Mammary epithelial cell (primary cell): ENCODE results near the gene FOXK1.

Experiments
- EZH2 ChIP-seq: IDR thresholded peaks from 2 replicates; pipeline ENCODE4 v1.6.1; 2012; ENCODE audit warnings: low read length, inconsistent platforms, borderline replicate concordance
- TF ChIP-seq, protein P1 (sequence below), 2 donors: IDR thresholded peaks in 1 of 2; conservative IDR thresholded peaks in 1 of 2; 2 replicates each; pipeline ENCODE4 v1.5.1; 2011 to 2012; ENCODE audit warnings: inconsistent platforms in 2 of 2, low read length in 2 of 2, mild to moderate bottlenecking in 2 of 2, control low read depth in 1 of 2, low read depth in 1 of 2; ENCODE audit not compliant: insufficient read depth in 1 of 2; ENCODE audit errors: extremely low read depth in 1 of 2

DNA sequence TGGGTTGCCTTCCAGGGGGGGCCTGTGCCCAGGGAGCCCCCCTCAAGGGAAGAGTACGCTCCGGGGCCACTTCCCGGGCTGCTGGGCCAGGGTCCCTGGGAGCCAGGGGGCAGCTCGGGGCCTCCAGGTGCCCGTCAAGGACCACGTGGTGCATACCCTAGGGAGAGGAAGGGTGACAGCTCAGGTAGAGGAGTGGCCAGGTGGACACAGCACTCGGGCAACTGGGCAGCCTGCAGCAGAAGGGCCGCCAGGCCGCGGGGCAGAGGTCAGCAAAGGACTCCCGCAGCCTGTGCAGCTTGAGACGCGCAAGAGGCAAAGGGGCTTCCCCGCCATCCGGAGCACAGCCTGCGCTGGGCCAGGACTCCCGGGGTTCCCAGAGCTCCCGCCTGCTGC lies 119.7 kb downstream of the FOXK1 start:
- TF ChIP-seq, protein P1, sequence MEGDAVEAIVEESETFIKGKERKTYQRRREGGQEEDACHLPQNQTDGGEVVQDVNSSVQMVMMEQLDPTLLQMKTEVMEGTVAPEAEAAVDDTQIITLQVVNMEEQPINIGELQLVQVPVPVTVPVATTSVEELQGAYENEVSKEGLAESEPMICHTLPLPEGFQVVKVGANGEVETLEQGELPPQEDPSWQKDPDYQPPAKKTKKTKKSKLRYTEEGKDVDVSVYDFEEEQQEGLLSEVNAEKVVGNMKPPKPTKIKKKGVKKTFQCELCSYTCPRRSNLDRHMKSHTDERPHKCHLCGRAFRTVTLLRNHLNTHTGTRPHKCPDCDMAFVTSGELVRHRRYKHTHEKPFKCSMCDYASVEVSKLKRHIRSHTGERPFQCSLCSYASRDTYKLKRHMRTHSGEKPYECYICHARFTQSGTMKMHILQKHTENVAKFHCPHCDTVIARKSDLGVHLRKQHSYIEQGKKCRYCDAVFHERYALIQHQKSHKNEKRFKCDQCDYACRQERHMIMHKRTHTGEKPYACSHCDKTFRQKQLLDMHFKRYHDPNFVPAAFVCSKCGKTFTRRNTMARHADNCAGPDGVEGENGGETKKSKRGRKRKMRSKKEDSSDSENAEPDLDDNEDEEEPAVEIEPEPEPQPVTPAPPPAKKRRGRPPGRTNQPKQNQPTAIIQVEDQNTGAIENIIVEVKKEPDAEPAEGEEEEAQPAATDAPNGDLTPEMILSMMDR (conservative IDR thresholded peaks at IDR 0.05 in 1 of 2, IDR thresholded peaks at IDR 0.05 in 1 of 2; ENCODE audit: extremely low read depth in 1 of 2, insufficient read depth in 1 of 2, low read depth in 1 of 2, low read length in 2 of 2), result no peak
- TF ChIP-seq EZH2, result no peak
